ENCODE measurements around the gene HIVEP3.

DNA sequence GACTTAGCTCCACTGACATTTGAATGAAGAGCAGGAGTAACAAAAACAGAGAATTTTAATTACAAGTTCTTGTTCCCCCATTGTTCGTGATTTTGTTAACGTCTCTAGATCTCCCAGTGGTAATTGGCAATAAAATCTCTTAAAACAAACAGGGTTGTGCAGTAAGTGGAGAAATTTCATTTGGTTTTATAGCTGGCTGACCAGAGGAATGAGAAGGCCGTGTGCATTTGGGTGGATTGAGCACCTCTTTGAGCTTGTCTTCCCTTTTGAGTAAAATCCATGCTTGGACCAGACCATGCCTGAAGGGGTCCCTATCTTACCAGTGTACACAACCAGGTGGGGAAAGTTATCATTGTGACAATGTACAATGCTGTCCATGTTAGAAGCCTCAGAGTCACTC is 137.8 kb downstream of the HIVEP3 start:
- no peak for TF ChIP-seq POLR2A (IDR thresholded peaks at IDR 0.05)
- TF ChIP-seq CTCF (IDR thresholded peaks at IDR 0.05), result no peak

All from heart left ventricle (tissue), 13 donors.